Caco-2 (cell line): Measurements from ENCODE around the gene NPAT. TPM values are rescaled to one million over a fixed set of nuclear protein-coding genes. Genes with fewer than 3 reads are reported as not detected.

Experiments
- BruUV-seq: library from RNA; stranded (reverse); fragments of 400-500 nt; replicated peaks from 2 replicates; lab custom pipeline; 2021; lab: Mats Ljungman, UMichigan
- CTCF ChIA-PET: fragments of 300-600 bp; sonication (Branson Sonifier 250); formaldehyde crosslinking; loops from one replicate; lab custom pipeline; 2022; ENCODE audit warnings: antibody characterized with exemption; lab: Charles Lee
- POLR2A ChIA-PET: fragments of 300-600 bp; sonication (Branson Sonifier 250); formaldehyde crosslinking; loops from one replicate; lab custom pipeline; 2022; ENCODE audit warnings: antibody characterized with exemption; lab: Charles Lee
- DNase-seq, 2 experiments: peaks; one replicate each; pipeline versions ENCODE4 v3.0.0 to v3.0.0-alpha.2; 2020 to 2022
- H3K27me3 ChIP-seq: replicated peaks from 2 replicates; pipeline ENCODE4 v1.6.0; 2011; ENCODE audit warnings: low read length; ENCODE audit not compliant: control insufficient read depth, insufficient read depth
- H3K36me3 ChIP-seq: 2 replicates; pipeline ENCODE4 v1.5.1; 2011; ENCODE audit warnings: low read length; ENCODE audit not compliant: control insufficient read depth, insufficient read depth
- H3K4me1 ChIP-seq: fragments of 250-450 bp; sonication (Bioruptor Pico); 2 replicates; pipeline ENCODE4 v1.5.1; 2020; ENCODE audit warnings: mild to moderate bottlenecking
- H3K4me3 ChIP-seq: 2 replicates; pipeline ENCODE4 v1.5.1; 2011; ENCODE audit warnings: low read depth, mild to moderate bottlenecking, control low read depth, low read length
- H3K9me3 ChIP-seq: fragments of 250-450 bp; sonication (Bioruptor Pico); 2 replicates; pipeline ENCODE4 v1.5.1; 2020; ENCODE audit warnings: mild to moderate bottlenecking, moderate library complexity
- H3K27ac Mint-ChIP-seq: one replicate; pipeline ENCODE4 v1.8.0; 2022; ENCODE audit warnings: mixed read lengths; ENCODE audit not compliant: unreplicated experiment
- H3K27me3 Mint-ChIP-seq: one replicate; pipeline ENCODE4 v1.8.0; 2022; ENCODE audit warnings: mixed read lengths; ENCODE audit not compliant: insufficient read depth, unreplicated experiment
- H3K36me3 Mint-ChIP-seq: one replicate; pipeline ENCODE4 v1.8.0; 2022; ENCODE audit warnings: mild to moderate bottlenecking, mixed read lengths; ENCODE audit not compliant: insufficient read depth, unreplicated experiment
- H3K4me1 Mint-ChIP-seq: one replicate; pipeline ENCODE4 v1.8.0; 2022; ENCODE audit warnings: low read depth, mixed read lengths; ENCODE audit not compliant: unreplicated experiment
- H3K4me3 Mint-ChIP-seq: one replicate; pipeline ENCODE4 v1.8.0; 2022; ENCODE audit warnings: mild to moderate bottlenecking, moderate library complexity, mixed read lengths; ENCODE audit not compliant: unreplicated experiment
- H3K9me3 Mint-ChIP-seq: one replicate; pipeline ENCODE4 v1.8.0; 2022; ENCODE audit warnings: mixed read lengths; ENCODE audit not compliant: unreplicated experiment
- intact Hi-C: fragments of 100-400 bp; cut with micrococcal nuclease; formaldehyde crosslinking; loops from one replicate; pipeline ENCODE4 v1.10.0; 2022; ENCODE audit not compliant: unreplicated experiment
- total RNA-seq: library from RNA; stranded (reverse); gene quantifications from 2 replicates; pipeline ENCODE4 v1.2.3, GENCODE V29; 2022
- TF ChIP-seq, protein P1 (sequence below), 2 experiments: fragments of 200-600 bp in 1 of 2; IDR thresholded peaks; 1 replicate in 1 of 2; 2 replicates in 1 of 2; pipeline versions ENCODE4 v1.5.1 to v1.8.0; 2011 to 2022; ENCODE audit warnings: antibody characterized with exemption in 1 of 2, control low read depth in 1 of 2, inconsistent platforms in 1 of 2, low read depth in 1 of 2, low read length in 1 of 2, mild to moderate bottlenecking in 1 of 2, moderate library complexity in 1 of 2; ENCODE audit not compliant: insufficient read depth in 1 of 2, severe bottlenecking in 1 of 2, unreplicated experiment in 1 of 2

Gene NPAT
- total RNA-seq, 1 experiment from 2014 or later, result 29.5 TPM

- H3K36me3 Mint-ChIP-seq, result peaks cover 53% of the 10 kb centered on the region
- TF ChIP-seq, protein P1, sequence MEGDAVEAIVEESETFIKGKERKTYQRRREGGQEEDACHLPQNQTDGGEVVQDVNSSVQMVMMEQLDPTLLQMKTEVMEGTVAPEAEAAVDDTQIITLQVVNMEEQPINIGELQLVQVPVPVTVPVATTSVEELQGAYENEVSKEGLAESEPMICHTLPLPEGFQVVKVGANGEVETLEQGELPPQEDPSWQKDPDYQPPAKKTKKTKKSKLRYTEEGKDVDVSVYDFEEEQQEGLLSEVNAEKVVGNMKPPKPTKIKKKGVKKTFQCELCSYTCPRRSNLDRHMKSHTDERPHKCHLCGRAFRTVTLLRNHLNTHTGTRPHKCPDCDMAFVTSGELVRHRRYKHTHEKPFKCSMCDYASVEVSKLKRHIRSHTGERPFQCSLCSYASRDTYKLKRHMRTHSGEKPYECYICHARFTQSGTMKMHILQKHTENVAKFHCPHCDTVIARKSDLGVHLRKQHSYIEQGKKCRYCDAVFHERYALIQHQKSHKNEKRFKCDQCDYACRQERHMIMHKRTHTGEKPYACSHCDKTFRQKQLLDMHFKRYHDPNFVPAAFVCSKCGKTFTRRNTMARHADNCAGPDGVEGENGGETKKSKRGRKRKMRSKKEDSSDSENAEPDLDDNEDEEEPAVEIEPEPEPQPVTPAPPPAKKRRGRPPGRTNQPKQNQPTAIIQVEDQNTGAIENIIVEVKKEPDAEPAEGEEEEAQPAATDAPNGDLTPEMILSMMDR (IDR thresholded peaks at IDR 0.05; ENCODE audit: insufficient read depth in 1 of 2, low read depth in 1 of 2, low read length in 1 of 2, severe bottlenecking in 1 of 2, unreplicated experiment in 1 of 2), result no peak
- Histone ChIP-seq H3K27me3 (no peaks in the 10 kb centered on the region), H3K9me3 (no peaks in the 10 kb centered on the region), H3K4me1 (no peaks in the 10 kb centered on the region), H3K36me3 (0 out of 2 replicates have a peak, but pooled peaks cover 1% of the 10 kb centered on the region), H3K4me3 (no peak overlapping the region)
- BruUV-seq, result no TSS peak
- ChIA-PET CTCF (no interaction called here), POLR2A (no interaction called here)
- no peaks in the 10 kb centered on the region for H3K4me1 Mint-ChIP-seq
- no peak overlapping the region for H3K4me3 Mint-ChIP-seq
- H3K27ac Mint-ChIP-seq, result no peak overlapping the region
- no peaks in the 10 kb centered on the region for H3K27me3 Mint-ChIP-seq
- no peaks in the 10 kb centered on the region for H3K9me3 Mint-ChIP-seq
- intact Hi-C loops, result no loop called here
- DNase-seq, result no peak
These were observed 30.7 kb upstream of the NPAT start for GRCh38 chr11:108253176-108253575.

DNA sequence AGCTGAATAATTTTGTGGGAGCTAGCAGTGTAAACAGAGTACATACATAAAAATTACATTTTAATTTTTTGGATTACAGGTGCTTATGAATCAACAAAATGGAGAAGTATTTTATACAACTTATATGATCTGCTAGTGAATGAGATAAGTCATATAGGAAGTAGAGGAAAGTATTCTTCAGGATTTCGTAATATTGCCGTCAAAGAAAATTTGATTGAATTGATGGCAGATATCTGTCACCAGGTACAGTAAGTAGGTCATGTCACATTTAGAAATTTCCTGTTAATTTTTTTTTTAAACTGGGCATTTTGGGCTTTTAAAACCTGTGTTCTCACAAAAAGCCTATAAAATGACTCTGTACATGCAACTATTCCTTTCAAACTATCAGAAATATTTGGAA is 24.4 kb upstream of the NPAT start:
- peaks cover 30% of the 10 kb centered on the region for H3K36me3 Mint-ChIP-seq
- DNase-seq, result no peak
- TF ChIP-seq, protein P1 (IDR thresholded peaks at IDR 0.05; ENCODE audit: insufficient read depth in 1 of 2, low read depth in 1 of 2, low read length in 1 of 2, severe bottlenecking in 1 of 2, unreplicated experiment in 1 of 2), result no peak
- Histone ChIP-seq H3K27me3 (no peaks in the 10 kb centered on the region), H3K4me1 (no peaks in the 10 kb centered on the region), H3K9me3 (no peaks in the 10 kb centered on the region), H3K36me3 (0 out of 2 replicates have a peak, but pooled peaks cover 1% of the 10 kb centered on the region), H3K4me3 (no peak overlapping the region)
- BruUV-seq, result no TSS peak
- POLR2A ChIA-PET, result no interaction called here
- intact Hi-C loops, result no loop called here
- H3K27ac Mint-ChIP-seq, result no peak overlapping the region
- no peaks in the 10 kb centered on the region for H3K9me3 Mint-ChIP-seq
- CTCF ChIA-PET, result no interaction called here
- H3K4me3 Mint-ChIP-seq, result no peak overlapping the region
- no peaks in the 10 kb centered on the region for H3K27me3 Mint-ChIP-seq
- H3K4me1 Mint-ChIP-seq, result no peaks in the 10 kb centered on the region

- no peak overlapping the region for H3K4me3 Mint-ChIP-seq
- H3K27ac Mint-ChIP-seq, result no peak overlapping the region
- H3K36me3 Mint-ChIP-seq, result peaks cover 30% of the 10 kb centered on the region
- Histone ChIP-seq H3K4me3 (no peak overlapping the region), H3K4me1 (no peaks in the 10 kb centered on the region), H3K27me3 (no peaks in the 10 kb centered on the region), H3K36me3 (0 out of 2 replicates have a peak, but pooled peaks cover 1% of the 10 kb centered on the region), H3K9me3 (no peaks in the 10 kb centered on the region)
- BruUV-seq, result no TSS peak
- no peak for DNase-seq
- CTCF ChIA-PET, result no interaction called here
- TF ChIP-seq, protein P1 (IDR thresholded peaks at IDR 0.05; ENCODE audit: insufficient read depth in 1 of 2, low read depth in 1 of 2, low read length in 1 of 2, severe bottlenecking in 1 of 2, unreplicated experiment in 1 of 2), result no peak
- H3K27me3 Mint-ChIP-seq, result no peaks in the 10 kb centered on the region
- intact Hi-C loops, result no loop called here
- POLR2A ChIA-PET, result interaction anchor here (0.6 kb wide), 1 partner anchor 263 kb away, joined by 4 read pairs; no protein-coding TSS in a partner anchor
- no peaks in the 10 kb centered on the region for H3K4me1 Mint-ChIP-seq
- no peaks in the 10 kb centered on the region for H3K9me3 Mint-ChIP-seq
These were observed 23.9 kb upstream of the NPAT start for GRCh38 chr11:108246308-108246707.
